ENCODE results near the gene COX6A1. TPM values are rescaled to one million over a fixed set of nuclear protein-coding genes. Genes with fewer than 3 reads are reported as not detected.

COX6A1 gene
- total RNA-seq = 280 and 287 TPM in 2 replicates

DNA sequence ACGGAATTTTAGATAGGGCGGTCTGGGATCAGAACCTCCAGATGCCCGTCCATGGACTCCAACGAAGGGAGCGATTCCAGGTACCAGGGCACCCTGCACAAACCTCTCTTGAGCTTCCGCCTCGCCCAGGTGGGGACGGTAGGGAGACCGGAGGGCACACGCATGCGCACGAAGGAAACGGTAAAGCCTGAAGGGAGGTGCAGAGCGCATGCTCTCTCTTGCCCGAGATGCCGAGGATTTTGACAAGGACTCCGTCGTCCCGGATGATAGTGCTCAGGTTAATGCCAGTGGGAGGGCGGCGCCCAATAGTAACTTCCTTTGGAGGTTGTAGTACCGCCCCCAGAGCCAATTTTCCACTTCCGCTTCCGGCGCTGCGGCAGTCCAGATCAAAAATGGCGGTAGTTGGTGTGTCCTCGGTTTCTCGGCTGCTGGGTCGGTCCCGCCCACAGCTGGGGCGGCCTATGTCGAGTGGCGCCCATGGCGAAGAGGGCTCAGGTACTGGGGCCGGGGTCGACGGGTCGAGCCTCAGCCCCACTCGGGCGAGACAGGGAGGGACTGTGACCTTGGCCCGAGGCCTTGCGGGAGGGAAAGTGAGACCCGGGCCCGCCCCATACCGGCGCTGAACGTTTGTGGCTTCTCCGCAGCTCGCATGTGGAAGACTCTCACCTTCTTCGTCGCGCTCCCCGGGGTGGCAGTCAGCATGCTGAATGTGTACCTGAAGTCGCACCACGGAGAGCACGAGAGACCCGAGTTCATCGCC is at the start of gene COX6A1:
TSS of gene COX6A1 (plus strand) at position 379 of the 760 bp plus-strand sequence. CDS start at position 393, 14 bp downstream.
- intact Hi-C loops (cut with micrococcal nuclease) = loop anchor here (1.0 to 10.0 kb wide), 10 partner anchors 8 to 323 kb away; partner anchors contain the start of genes COQ5, DYNLL1, GATC and POP5

- intact Hi-C loops (cut with micrococcal nuclease) = no loop called here
Observed at GRCh38 chr12:120388691-120389481, 49.0 kb upstream of the COX6A1 start.

- intact Hi-C loops (cut with micrococcal nuclease) = no loop called here
Observed at GRCh38 chr12:120390540-120391120, 47.3 kb upstream of the COX6A1 start.

DNA sequence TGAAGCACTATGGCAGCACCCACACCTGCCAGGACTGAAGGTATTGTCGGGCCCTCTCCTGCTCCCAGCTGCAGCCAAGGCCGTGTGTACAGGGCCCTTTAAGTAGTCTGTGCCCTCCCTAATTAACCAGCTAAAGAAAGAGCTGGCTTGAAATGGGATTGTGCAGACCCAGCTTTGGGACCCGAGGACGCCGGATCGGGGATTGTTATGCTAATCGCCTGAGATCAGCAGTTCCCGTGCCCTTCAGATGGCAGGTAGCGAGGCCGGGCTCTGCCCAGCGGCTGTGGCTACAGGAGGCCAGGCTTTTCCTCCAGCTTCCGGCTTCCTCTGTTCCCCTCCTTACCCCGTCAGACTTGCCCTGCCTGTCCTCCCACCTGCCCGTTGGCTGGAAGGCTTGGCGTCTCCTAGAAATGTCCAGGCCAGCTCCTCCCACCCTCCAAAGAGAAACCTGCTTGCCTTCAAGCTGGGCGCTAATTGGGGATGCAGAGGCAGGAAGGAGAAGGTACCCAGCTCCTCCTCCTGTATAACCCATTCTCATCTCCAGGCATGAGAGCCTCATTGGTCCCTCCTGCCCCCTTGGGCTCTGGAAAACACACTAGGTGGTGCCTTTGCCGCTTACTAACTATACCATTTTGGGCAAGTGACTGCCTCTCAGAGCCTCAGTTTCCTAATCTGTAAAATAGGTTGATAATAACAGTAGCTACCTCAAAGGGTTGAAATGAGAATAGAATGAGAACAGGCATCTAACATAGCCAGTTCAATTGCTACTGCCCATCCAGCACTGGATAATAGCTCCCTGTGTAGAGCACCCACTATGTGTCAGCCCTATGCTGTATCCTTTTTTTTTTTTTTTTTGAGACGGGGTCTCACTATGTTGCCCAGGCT is 43.2 kb upstream of the COX6A1 start:
- intact Hi-C loops (cut with micrococcal nuclease) = no loop called here

- intact Hi-C loops (cut with micrococcal nuclease) = no loop called here
Observed at GRCh38 chr12:120397824-120398540, 39.9 kb upstream of the COX6A1 start.

DNA sequence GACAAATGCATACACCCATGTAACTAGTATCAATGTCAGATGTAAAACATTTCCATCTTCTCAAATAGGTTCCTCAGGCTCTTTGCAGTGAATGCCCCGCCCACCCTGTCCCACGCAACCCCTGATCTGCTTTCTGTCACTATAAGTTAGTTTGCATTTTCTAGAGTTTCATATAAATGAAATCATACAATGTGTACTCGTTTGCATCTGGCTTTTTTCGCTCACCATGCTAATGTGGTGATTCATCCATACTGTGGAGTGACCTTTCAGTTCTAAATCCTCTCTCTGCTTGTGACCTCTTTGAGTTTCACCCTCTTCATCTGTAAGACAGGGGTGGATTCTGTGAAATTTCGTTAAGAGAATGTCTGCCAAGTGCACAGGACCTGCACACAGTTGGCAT is 38.4 kb upstream of the COX6A1 start:
- intact Hi-C loops (cut with micrococcal nuclease) = no loop called here

GRCh38 chr12:120402217-120402616 is 35.7 kb upstream of the COX6A1 start:
- intact Hi-C loops (cut with micrococcal nuclease) = no loop called here

GRCh38 chr12:120403869-120404268 is 34.0 kb upstream of the COX6A1 start:
- intact Hi-C loops (cut with micrococcal nuclease) = no loop called here

- intact Hi-C loops (cut with micrococcal nuclease) = no loop called here
Observed at GRCh38 chr12:120404271-120404670, 33.6 kb upstream of the COX6A1 start.

GRCh38 chr12:120406069-120406468 is 31.8 kb upstream of the COX6A1 start:
- intact Hi-C loops (cut with micrococcal nuclease) = no loop called here

- intact Hi-C loops (cut with micrococcal nuclease) = no loop called here
Observed at GRCh38 chr12:120406553-120406952, 31.4 kb upstream of the COX6A1 start.

DNA sequence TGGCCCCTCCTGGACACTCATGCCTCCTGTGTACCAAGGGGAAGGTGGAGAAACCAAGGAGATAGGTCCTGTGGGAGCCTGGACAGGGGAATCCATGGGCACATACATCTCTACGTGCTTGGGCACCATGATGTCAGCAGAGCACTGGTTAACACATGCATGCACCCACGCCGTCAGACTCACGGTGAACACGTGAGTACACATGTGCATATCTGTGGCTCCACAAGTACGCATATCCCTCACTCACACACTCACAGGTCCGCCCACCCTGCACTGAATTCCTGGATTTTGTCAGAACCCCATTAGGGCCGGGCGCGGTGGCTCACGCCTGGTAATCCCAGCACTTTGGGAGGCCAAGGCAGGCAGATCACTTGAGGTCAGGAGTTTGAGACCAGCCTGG is 29.1 kb upstream of the COX6A1 start:
- intact Hi-C loops (cut with micrococcal nuclease) = no loop called here

DNA sequence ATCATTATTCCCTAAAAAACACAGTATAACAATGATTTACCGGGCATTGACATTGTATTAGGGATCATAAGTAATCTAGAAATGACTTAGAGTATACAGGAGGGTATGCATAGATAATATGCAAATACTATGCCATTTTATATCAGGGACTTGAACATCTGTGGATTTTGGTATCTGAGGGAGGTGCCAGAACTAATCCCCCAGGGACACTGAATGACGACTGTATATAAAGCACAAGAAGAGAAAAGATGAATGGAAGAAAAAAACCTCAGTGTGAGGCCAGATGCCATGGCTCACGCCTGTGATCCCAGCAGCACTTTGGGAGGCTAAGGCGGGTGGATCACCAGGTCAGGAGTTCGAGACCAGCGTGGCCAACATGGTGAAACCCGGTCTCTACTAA is 25.5 kb upstream of the COX6A1 start:
- intact Hi-C loops (cut with micrococcal nuclease) = no loop called here

DNA sequence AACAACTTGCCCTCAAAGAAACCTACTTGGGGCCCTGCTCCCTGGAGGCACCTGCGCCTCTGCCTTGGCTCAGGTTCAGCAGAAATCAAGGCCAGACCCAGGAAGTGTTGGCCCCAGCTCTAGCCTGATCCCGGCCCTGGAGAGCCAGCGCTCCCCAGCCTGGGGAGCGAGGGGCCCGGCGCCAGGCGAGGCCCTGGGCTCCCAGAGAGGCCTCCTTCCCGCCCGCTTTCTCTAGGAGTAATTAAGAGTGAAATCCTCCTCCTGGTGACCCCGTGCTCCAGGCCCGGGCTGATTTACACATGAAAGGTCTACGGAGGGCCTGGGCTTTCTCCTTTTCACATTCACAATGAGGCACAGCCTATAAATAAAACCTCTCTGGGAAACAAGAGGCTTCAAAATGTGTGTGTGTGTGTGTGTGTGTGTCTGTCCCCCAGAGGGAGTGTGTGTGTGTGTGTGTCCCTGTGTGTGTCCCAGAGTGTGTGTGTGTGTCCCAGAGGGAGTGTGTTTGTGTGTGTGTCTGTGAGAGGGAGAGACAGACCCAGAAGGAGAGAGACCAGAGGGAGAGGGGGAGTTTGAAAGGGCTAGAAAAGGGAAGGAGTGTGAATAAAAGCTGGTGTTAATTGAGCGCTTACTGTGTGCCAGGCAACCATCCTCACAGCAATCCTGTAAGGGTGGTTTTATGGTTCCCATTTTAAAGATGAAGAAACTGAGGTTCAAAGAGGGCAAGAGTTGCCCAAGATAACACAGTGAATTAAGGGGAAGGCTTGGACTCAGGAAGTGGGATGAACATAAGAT is 23.8 kb upstream of the COX6A1 start:
- intact Hi-C loops (cut with micrococcal nuclease) = no loop called here

- intact Hi-C loops (cut with micrococcal nuclease) = no loop called here
Observed at GRCh38 chr12:120416490-120417216, 21.3 kb upstream of the COX6A1 start.

GRCh38 chr12:120417917-120418580 is 19.9 kb upstream of the COX6A1 start:
- intact Hi-C loops (cut with micrococcal nuclease) = no loop called here

DNA sequence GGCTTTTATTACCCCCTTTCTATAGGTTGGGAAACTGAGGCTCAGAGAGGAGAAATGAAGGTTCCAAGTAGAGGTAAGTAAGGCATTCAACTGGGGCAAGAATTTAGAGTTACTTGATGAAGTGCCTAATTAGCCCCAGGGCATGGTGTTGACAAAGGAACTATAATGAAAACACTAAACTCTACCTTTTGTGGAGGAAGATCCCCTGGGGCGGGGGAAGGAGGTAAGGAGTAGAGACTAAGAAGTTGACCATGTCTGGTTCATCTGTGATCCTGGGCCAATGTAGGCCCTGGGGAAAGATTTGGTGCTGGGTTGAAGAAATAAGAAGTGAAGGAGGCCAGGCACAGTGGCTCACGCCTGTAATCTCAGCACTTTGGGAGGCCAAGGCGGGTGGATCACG is 16.2 kb upstream of the COX6A1 start:
- intact Hi-C loops (cut with micrococcal nuclease) = no loop called here

- intact Hi-C loops (cut with micrococcal nuclease) = no loop called here
Observed at GRCh38 chr12:120422892-120423456, 14.9 kb upstream of the COX6A1 start.
